Measurements from ENCODE around the gene GTSE1.

The GTSE1 gene

DNA sequence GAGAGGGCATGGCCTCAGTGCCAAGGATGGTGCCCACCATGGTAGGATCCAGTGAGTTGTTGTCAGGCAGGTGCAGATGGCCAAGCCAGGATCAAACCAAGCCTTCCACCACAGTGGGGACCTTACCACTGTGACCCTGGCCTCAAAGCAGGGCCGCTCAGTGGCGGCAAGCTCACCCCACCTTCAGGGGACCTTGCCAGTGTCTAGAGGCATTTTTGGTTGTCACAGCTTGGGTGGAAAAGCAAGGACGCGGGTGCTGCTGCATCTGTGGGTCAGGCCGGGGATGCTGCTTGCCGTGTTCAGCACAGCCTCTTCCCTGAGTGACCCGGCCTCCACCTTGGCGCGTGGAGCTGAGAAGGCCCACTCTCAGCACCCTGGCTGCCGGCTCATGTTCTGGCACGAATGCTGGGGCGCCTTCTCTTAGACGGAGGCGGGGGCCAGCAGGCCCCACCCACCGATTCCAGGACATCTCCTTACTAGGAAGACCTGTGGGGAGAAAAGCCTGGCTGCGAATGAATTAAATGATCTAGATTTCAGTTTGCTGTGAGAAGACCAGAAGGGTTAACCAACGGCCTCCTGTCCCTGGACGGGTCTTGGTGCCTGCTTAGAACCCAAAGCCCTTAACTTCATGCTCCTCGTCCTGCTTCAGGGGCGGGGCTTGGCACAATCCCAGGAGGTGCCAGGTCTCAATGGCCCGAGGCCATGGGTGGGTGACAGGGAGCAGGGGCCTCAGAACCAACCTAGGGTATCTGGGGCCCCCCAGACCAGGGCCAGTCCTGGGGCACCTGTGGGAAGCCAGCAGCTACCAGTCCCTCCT, 57.7 kb downstream of the GTSE1 start:
- no peak overlapping the region for H3K9ac ChIP-seq (ENCODE audit: low read depth, low read length)
- no peaks in the 10 kb centered on the region for H3K4me1 ChIP-seq (ENCODE audit: insufficient read depth, low read length)
- H3K36me3 ChIP-seq (ENCODE audit: insufficient read depth, low read length): peaks cover 9% of the 10 kb centered on the region
- H3K9me3 ChIP-seq (ENCODE audit: control insufficient read depth, insufficient read depth, low read length): no peaks in the 10 kb centered on the region

DNA sequence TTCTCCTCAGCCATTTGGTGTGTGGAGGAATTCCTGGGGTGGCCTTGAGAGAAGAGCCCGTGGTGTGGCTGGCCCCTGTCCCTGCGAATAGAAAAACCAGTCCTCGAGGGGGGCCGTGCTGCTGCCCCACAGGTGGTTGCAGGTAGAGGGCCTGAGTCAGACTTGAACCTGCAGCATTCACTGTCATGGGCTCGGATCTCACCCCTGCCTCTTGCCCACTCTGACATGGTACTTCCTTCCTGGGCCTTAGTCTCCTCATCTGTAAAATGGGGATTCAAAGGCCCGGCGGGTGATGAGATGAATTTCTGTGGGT, 58.3 kb downstream of the GTSE1 start:
- H3K9ac ChIP-seq (ENCODE audit: low read depth, low read length): no peak overlapping the region
- 0 out of 2 replicates have a peak, but pooled peaks cover under 1% of the 10 kb centered on the region for H3K9me3 ChIP-seq (ENCODE audit: control insufficient read depth, insufficient read depth, low read length)
- H3K4me1 ChIP-seq (ENCODE audit: insufficient read depth, low read length): no peaks in the 10 kb centered on the region
- peaks cover 5% of the 10 kb centered on the region for H3K36me3 ChIP-seq (ENCODE audit: insufficient read depth, low read length)

DNA sequence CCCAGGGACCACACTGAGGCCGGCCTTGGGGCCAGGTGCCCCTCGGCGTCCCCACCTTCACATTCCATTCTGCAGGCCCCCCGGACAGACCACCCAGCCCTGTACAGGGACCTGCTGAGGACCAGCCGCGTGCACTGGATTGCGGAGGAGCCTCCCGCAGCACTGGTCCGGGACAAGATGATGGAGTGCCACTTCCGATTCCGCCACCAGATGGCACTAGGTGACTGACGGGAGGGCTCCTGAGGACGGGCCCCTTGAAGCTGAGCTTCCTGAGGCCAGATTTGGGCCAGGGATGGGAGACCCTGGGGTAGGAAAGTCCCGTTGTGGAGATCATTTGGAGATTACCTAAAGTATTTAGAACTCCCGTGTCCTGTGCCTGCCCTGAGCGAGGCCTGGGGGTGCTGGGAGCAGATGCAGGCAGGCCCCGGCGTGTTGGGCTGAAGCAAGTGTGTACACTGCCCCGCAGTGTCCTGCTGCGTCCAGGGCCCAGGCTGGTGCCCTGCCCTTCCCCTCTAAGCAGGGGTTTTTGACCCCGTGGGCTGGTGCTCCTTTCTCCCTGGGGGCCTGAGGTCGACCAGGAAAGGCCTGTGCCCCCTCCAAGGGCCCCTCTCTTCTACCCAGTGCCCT, 58.8 kb downstream of the GTSE1 start:
- H3K36me3 ChIP-seq (ENCODE audit: insufficient read depth, low read length): peaks cover 2% of the 10 kb centered on the region
- no peak overlapping the region for H3K9ac ChIP-seq (ENCODE audit: low read depth, low read length)
- no peaks in the 10 kb centered on the region for H3K4me1 ChIP-seq (ENCODE audit: insufficient read depth, low read length)

DNA sequence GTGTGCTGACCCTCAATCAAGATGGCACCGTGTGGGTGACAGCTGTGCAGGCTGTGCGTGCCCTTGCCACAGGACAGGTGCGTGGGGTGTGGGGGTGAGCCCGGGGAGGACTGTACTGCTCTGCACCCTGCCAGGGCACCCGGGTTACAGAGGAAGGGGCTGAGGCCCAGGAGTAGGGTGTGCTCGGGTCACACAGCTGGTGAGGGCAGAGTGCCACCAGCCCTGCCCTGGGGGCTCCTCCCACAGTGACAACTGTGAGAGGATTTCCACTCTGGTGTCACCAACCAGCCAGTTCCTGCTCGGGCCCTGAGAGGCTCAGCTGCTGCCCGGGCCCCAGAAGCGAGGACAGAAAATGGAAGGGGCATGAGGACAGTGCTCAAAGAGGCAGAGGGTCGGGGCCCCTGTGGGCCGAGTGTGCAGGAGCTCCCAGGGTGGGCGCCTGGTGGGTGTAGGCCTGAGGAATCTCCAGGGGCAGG, 59.4 kb downstream of the GTSE1 start:
- Histone ChIP-seq H3K4me1 (ENCODE audit: insufficient read depth, low read length) (no peaks in the 10 kb centered on the region), H3K9ac (ENCODE audit: low read depth, low read length) (no peak overlapping the region), H3K9me3 (ENCODE audit: control insufficient read depth, insufficient read depth, low read length) (0 out of 2 replicates have a peak, but pooled peaks cover 3% of the 10 kb centered on the region), H3K36me3 (ENCODE audit: insufficient read depth, low read length) (no peaks in the 10 kb centered on the region; the same call in 1 of the 2 replicates)

More for the DNA sequence above, 58.8 kb downstream of the GTSE1 start:
- 0 out of 2 replicates have a peak, but pooled peaks cover 3% of the 10 kb centered on the region for H3K9me3 ChIP-seq (ENCODE audit: control insufficient read depth, insufficient read depth, low read length)

DNA sequence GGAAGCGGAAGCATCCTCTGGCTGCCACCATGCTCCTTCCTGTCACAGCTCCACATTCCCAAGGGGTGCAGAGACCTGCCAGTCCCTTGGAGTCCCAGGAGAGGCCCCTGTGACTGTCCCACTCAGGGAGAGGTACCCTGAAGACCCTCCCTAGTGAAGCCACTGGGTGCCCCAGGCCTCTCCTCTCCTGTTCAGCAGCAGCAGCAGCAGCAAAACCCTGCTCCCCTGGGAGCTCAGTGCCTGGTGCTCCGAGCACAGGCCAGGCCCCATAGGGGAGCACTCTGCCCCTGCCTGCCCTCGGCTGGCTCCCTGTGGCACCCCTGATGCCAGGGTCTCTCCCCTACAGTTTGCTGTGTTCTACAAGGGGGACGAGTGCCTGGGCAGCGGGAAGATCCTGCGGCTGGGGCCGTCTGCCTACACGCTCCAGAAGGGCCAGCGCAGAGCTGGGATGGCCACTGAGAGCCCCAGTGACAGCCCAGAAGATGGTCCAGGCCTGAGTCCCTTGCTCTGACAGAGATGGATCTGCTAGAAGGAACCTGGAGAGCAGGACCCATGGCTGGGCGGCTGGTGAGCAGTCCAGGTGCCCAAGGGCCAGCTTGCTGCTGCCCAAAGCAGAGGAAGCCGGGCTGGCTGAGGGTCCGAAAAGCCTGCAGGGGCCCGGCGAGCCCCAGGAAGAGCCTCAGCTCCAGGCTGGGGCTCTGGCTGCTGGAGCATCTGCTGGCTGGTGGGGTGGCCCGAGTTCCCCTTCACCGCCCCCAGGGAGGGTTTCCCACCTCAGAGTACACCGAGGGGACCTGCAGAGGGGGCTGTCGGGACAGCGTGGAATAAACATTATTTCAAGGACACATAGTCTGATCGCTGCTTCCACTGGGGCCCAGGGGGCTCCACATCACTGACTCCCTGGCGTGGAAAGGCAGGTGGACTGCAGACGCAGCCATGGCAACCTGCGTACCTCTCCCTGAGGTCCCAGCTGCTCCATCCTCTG, 60.1 kb downstream of the GTSE1 start:
- no peaks in the 10 kb centered on the region for H3K4me1 ChIP-seq (ENCODE audit: insufficient read depth, low read length)
- H3K9me3 ChIP-seq (ENCODE audit: control insufficient read depth, insufficient read depth, low read length): 0 out of 2 replicates have a peak, but pooled peaks cover 3% of the 10 kb centered on the region
- H3K9ac ChIP-seq (ENCODE audit: low read depth, low read length): no peak overlapping the region
- H3K36me3 ChIP-seq (ENCODE audit: insufficient read depth, low read length): peaks cover 3% of the 10 kb centered on the region

DNA sequence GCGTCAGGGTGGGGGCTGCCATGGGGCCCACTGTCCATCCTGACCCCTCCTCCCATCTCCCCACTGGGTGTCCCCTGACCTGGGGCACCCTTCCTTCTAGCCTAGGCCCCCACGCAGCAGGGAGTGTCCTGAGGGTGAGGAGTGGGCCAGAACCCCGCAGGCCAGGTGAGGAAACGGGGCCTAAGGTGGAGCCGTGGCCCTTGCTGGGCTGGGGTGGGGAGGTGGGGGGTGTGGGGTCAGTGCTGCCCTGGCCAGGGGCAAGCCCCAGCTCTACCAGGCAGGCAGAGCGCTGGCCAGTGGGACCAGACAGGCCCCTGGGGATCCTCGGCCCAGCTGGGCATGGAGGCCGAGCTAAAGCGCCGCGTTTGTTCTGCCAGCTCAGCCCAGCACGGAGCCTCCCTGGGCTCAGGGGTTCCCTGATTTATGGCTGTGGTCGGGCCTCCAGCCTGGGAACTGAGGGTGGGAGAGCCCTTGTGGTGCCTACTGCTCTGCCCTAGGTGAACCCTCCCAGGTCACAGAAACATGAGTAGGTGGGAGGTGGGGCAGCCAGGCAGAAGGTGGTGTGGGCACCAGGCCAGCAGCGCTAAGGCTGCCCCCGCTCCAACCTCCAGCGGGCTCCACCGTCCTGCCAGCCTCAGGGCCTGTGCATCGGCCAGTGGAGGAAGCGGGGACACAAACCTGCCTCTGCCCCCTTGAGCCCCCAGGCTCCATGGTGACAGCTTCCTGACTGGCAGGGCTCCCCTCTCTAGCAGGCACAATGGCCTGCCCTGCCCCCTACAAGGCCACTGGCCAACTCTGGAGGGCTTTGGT, 61.2 kb downstream of the GTSE1 start:
- Histone ChIP-seq H3K9ac (ENCODE audit: low read depth, low read length) (no peak overlapping the region), H3K9me3 (ENCODE audit: control insufficient read depth, insufficient read depth, low read length) (0 out of 2 replicates have a peak, but pooled peaks cover 3% of the 10 kb centered on the region), H3K4me1 (ENCODE audit: insufficient read depth, low read length) (no peaks in the 10 kb centered on the region), H3K36me3 (ENCODE audit: insufficient read depth, low read length) (peaks cover 3% of the 10 kb centered on the region; the same call in 1 of the 2 replicates)

DNA sequence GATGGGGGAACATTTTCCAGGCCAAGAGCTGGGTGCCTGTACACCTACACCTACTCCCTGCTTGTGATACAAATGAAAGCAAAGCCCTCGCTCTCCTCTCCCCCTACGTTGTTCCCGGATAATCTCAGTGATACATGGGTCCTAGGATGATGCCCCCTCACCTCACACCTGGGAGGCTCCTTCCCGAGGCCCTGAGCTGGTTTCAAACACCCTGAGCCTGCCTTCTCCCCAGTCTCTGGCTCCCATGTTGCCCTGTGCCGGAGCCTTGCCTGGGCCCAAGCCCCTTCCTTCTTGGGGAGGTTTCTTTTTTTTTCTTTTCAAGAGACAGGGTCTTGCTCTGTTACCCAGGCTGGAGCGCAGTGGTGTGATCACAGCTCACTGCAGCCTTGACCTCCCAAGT, 62.1 kb downstream of the GTSE1 start:
- Histone ChIP-seq H3K9me3 (ENCODE audit: control insufficient read depth, insufficient read depth, low read length) (0 out of 2 replicates have a peak, but pooled peaks cover 3% of the 10 kb centered on the region), H3K9ac (ENCODE audit: low read depth, low read length) (no peak overlapping the region), H3K36me3 (ENCODE audit: insufficient read depth, low read length) (peaks cover 3% of the 10 kb centered on the region; the same call in 1 of the 2 replicates), H3K4me1 (ENCODE audit: insufficient read depth, low read length) (no peaks in the 10 kb centered on the region)

DNA sequence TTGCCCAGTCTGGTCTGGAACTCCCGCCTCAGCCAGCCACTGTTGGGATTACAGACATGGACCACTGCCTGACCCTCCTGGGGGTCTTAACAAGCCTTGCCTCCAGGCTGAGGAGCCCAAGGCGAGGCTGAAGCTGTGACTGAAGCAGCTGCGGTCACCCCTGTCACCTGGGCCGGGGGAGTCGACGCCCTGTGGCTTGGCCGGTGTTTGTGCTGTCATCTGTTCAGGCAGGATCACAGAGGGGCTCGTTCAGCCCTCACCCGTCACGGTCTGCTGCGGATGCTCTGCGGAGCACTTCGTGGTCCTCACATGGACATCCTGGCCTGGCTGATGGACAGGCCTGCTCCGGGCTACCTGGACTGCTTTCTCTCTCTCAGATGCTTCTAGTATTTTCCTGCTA, 62.7 kb downstream of the GTSE1 start:
- peaks cover 3% of the 10 kb centered on the region; the same call in 1 of the 2 replicates for H3K36me3 ChIP-seq (ENCODE audit: insufficient read depth, low read length)
- H3K9me3 ChIP-seq (ENCODE audit: control insufficient read depth, insufficient read depth, low read length): 0 out of 2 replicates have a peak, but pooled peaks cover 3% of the 10 kb centered on the region
- H3K4me1 ChIP-seq (ENCODE audit: insufficient read depth, low read length): no peaks in the 10 kb centered on the region
- H3K9ac ChIP-seq (ENCODE audit: low read depth, low read length): no peak overlapping the region

DNA sequence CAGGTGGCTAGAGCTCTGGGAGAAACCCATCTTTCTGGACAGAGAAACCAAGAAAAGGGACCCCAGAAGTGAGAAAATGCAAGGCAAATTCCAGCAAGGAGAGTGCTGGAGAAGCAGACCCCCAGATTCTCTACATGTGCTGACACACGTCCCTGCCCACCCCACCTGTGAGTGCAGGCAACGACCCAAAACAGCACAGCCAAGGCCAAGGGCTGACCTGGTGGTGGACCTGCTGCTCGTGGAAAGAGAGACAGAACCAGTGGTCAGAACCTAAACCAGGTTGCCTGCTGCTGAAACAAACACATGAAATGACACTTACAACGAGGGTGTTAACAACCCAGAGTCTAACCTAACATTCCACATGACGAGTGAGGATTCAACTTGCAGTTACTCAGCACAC, 63.4 kb downstream of the GTSE1 start:
- Histone ChIP-seq H3K36me3 (ENCODE audit: insufficient read depth, low read length) (peaks cover 3% of the 10 kb centered on the region; the same call in 1 of the 2 replicates), H3K9me3 (ENCODE audit: control insufficient read depth, insufficient read depth, low read length) (0 out of 2 replicates have a peak, but pooled peaks cover 3% of the 10 kb centered on the region), H3K4me1 (ENCODE audit: insufficient read depth, low read length) (no peaks in the 10 kb centered on the region), H3K9ac (ENCODE audit: low read depth, low read length) (no peak overlapping the region)

DNA sequence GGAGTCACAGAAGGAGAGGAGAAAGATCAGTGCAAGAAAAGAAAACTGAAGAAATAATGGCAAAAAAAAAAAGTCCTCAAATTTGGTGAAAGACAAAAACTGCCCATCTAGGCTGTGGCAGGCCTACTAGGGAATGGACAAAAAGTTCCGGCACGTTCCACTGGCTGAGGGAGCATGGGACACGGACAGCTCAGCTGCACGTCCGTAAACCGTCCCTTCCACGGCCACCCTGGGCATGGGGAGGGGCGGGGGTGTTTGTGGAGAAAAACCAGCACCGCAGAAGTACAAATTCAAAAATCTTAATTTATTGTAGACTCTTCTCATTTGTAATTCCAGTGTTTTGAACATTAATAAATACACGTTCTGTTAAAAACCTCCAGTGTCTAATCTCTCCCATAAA, 64.2 kb downstream of the GTSE1 start:
- Histone ChIP-seq H3K4me1 (ENCODE audit: insufficient read depth, low read length) (no peaks in the 10 kb centered on the region), H3K36me3 (ENCODE audit: insufficient read depth, low read length) (peaks cover 3% of the 10 kb centered on the region; the same call in 1 of the 2 replicates), H3K9me3 (ENCODE audit: control insufficient read depth, insufficient read depth, low read length) (0 out of 2 replicates have a peak, but pooled peaks cover 3% of the 10 kb centered on the region), H3K9ac (ENCODE audit: low read depth, low read length) (no peak overlapping the region)

DNA sequence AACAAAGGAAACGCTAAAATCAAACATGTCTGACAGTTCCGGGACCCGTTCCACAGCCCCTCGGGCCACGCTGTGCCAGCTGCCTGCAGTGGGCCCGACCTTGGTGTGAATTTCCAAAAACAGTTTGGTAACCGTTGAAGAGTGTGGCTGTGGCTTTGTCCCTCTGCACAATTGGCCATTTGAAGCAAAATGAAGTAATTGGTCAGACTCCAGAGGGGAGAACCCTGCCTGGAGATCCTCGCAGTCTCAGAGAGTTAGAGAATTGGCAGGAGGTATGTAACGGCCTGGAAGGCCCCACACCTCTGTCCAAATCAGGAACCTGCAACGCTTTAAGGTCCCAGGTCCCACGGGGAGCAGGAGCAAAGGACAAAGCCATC, 65.1 kb downstream of the GTSE1 start:
- 0 out of 2 replicates have a peak, but pooled peaks cover 3% of the 10 kb centered on the region for H3K9me3 ChIP-seq (ENCODE audit: control insufficient read depth, insufficient read depth, low read length)
- no peak overlapping the region for H3K9ac ChIP-seq (ENCODE audit: low read depth, low read length)
- H3K4me1 ChIP-seq (ENCODE audit: insufficient read depth, low read length): no peaks in the 10 kb centered on the region; the same call in 1 of the 2 replicates
- peaks cover 3% of the 10 kb centered on the region; the same call in 1 of the 2 replicates for H3K36me3 ChIP-seq (ENCODE audit: insufficient read depth, low read length)

DNA sequence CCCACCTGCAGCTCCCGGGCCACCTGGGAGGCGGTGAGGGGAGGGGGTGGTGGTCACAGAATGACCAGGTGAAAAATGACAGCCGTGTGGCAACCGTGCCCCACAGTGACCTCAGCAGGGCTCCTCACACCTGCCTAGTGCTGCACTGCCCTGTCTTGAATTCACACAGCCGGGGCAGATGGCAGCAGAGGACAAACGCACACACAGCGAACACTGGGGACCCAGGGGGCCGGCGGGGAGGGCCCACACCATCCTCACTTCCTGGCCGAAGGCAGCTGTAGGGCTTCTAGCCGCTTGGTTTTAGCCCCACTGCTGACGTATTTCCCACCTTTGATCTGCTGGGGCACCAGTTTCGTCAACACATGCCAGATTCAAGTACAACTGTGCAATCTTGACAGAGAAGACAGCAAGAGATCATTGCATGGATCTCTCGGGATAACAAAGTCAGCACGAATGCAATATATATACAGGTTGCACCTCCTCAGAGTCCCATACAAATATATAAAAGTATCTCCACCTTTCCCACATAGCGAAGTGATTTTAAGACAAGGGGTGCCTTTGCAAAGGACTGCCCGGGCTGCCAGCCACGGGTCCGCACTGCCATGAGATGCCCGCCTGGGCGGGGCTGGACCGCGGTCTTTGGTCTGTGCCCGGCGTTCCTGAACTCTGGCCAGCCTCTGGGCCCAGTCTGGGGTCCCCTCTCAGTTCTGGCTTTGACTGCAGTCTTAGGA, 65.7 kb downstream of the GTSE1 start:
- peaks cover 3% of the 10 kb centered on the region; the same call in 1 of the 2 replicates for H3K36me3 ChIP-seq (ENCODE audit: insufficient read depth, low read length)
- 0 out of 2 replicates have a peak, but pooled peaks cover 3% of the 10 kb centered on the region for H3K9me3 ChIP-seq (ENCODE audit: control insufficient read depth, insufficient read depth, low read length)

More for the DNA sequence above, 65.7 kb downstream of the GTSE1 start:
- H3K4me1 ChIP-seq (ENCODE audit: insufficient read depth, low read length): no peaks in the 10 kb centered on the region; the same call in 1 of the 2 replicates
- no peak overlapping the region for H3K9ac ChIP-seq (ENCODE audit: low read depth, low read length)

Measured in ES-I3 (cell line).